HG02981 (cell line): Measurements from ENCODE around the gene EGR2.
A peak's percentile ranks its signal among the peaks of the same experiment; 100 is the strongest.

Experiments used
- ATAC-seq: cut with Tn5 transposase; IDR thresholded peaks from one replicate; pipeline ENCODE4 v1.9.1; 2021; ENCODE audit warnings: mild to moderate bottlenecking, moderate library complexity; ENCODE audit not compliant: unreplicated experiment

The EGR2 gene

DNA sequence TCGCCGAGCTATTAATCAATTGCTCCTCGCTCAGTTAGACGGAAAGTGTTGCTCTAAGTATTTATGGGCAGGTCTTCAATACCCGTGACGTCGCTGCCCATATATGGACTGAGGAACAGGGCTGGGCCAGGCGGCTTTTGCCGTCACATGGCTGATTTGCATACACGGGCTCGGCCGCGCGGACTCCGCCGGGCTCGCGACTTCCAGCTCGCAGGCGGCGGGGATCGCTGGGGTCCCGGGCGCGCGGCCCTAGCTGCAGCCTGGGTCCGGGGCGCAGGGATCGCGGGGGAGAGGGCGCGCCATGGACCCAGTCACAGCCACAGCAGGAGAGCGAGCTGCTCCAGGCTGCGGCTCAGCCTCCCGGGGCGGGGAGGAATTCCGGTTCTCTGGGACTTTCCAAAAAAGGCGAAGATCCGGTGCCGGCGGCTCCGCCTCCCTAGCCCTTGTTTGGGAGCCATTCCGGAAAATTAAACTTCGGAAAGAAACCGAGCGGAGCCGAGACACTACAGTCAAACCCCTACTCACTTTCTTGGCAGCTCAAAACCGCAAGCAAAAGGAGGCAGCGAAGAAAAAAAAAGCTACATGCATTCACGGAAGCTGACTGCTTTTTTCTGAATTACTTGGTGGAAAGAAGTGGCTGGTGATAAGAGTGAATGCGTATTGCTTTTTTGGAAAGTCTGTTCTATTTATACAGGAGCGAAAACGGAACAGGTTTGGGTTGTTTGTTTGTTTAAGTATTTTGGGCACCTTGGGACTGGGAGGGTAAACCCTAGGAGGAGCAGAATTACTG lies at the start of gene EGR2:
EGR2 (minus strand) TSS at position 36 of the 790 bp plus-strand sequence. CDS start 337 bp downstream, outside the sequence.
- peak; percentile 77 for ATAC-seq

DNA sequence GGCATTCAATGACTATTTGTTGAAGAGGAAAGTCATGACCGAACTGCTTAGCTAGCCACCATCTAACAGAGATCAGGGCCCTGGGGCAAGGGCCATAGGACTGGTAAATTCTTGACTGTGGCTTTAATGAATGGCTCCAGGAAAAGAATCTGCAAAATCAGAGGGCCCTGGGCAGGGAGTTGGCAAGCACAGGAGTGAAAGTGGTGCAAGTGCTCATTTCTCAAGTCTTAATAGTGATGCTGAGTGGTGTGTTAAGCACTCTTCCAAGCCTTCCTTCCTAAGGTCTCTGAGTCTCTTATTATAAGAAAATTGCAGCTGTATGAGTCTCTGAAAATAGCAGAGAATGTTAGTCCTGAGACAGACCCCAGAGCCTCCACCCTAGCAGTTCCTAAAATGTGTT lies 46.3 kb upstream of the EGR2 start:
- no peak for ATAC-seq

DNA sequence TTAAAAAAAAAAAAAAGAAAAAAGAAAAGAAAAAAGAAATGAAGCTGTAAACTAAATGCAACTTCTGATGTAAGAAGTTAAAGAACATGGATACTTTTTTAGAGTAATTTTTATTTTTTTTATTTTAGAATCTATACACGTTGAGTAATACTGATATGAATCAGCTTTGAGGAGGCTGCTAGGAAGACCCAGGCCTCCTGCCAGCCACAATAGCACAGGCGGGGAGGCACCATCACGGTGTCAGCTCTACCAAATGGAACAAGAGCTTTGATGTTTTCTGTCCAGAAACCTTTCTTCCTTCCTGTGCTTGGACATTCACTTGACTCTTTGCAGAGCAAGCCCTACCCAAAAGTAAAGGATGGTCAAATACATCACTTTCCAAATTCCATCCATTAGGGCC lies 45.3 kb upstream of the EGR2 start:
- ATAC-seq = no peak

DNA sequence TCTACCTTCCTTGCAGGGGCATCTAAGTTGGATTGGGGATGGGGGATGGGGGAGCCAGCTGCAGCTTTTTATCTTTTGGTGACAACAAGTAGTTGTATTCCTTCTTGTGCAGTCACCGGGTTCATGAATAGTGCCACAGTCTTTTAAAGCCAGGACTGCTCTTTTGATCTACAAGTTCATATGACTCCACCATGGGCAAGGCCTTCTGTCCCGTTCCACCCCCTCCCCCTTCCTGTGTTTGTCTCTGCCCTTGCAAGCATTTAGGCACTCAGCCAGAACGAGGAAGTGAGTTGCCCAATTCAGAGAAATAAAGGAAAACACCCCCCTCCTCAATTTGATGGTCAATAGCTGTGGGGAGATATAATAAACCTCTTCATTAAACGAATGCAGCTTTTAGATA lies 44.8 kb upstream of the EGR2 start:
- no peak for ATAC-seq

DNA sequence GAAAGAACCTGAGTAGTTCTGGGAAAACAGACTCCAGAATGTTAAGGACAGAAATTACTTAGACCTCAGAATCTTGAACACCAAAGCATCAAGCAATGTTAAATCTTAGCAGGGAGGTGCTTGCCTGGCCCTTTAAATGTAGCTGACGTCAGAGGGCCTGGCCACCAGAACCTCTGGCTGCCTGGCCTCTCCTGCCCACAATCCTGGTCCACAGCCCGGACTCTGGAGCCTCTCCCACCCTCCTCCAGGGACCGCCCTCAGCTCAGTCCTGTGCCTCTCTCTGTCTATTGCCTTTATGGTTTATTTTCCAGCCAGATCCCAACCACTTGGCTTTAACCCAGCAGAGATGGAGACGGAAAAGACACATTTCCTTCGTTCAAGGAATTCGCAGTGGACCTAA lies 42.2 kb upstream of the EGR2 start:
- ATAC-seq = no peak

DNA sequence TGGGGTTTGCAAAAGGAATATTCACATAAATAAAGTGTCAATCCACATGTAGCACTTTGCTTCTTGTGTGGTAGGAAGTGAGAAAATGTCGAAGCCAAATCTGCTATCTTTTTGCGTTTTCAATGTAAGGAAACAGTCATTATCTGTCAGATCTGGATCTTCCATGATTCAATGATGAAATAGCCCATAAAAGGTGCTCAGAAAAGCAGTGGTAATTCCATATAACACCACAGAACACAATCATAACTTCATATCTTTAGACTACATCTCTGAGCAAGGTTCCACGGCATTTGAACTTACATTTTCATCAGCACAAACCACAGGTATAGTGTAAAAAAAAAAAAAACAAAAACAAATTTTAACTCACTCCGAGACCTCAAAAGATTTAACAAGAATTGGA lies 39.9 kb upstream of the EGR2 start:
- ATAC-seq = no peak

DNA sequence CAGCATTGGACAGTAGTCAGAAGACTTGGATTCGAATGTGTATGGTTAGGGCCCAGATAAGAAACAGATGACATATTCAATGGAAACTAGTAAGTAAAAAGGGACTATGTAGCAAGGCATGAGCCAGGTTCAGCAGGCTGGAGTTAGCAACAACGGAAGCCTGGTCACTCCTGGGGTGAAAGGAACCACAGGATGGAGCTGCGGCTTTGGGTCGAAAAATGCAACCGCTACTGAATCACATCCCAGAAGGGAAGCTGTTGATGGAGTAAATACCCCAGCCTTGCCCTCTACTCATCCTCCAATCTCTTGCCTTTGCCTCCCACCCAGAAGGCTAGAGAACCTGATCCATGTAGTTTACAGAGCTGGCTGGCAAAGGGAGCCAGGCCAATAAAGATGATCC lies 37.5 kb upstream of the EGR2 start:
- peak; percentile 30 for ATAC-seq

DNA sequence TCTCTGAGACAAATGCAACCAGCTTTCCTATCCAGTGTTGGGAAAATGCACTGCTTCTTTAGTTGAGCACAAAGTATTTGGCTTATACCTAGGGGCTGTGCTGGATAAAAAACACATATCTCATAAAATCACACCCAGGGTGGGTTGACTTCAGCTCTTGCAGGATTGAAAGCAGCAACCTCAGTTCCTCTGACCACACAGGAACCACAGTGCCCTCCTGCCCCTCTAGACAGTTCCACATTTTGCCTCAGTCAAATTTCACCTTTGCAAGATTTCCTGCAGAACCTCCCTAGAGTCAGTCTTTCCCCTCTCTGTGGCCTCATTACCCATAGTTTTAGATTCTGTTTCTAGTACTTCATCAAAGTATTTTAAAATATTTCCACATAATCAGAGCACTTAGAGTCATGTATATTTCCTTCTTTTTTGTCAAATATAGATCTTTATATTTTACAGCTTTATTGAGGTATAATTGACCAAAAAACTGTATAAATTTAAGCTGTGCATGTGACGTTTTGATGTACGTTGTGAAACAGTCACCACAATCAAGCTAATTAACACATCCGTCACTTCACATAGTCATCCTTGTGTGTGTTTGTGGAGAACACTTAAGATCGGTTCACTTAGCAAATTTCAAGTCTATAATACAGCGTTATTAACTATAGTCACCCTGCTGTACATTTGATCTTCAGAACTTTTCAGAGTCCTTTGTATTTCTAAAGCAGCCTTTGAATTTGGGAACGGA lies 37.0 kb upstream of the EGR2 start:
- peak; percentile 68 for ATAC-seq

DNA sequence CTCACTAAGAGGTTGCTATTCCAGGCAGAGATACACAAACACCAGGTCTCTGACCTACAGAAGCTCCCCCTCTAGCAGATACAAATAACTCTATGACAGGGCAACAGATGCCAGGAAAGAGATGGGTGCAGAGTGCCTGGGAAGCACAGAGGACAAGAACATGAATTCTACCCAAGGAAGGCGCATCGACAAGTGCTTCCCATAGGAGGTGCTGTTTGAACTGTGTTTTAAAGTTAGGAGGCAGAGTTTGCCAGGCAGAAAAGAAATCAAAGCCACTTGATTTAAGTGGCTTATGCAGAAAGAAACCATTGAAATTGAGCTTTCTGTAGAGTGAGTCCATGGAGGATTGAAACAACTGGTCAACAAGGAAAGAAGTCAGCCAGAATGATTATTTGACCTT lies 35.3 kb upstream of the EGR2 start:
- ATAC-seq = no peak

DNA sequence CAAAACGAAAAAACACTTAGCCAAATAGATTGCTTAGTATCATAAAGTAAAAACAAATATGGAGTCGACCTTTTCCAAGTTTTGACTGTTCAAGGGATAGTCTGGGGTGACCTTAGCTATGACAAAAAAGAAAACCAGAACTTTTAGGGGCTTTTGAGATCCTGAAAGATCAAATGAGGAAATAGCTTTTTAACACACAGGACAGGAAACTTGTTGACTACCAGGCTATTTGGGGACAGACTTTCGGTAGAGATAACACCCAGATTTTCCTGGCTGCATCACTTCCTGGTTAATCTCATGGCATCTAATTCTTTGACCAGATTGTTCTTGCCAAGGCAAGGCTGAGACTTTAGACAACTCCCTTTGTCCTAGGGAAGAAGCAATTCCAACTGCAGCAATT lies 34.5 kb upstream of the EGR2 start:
- no peak for ATAC-seq

DNA sequence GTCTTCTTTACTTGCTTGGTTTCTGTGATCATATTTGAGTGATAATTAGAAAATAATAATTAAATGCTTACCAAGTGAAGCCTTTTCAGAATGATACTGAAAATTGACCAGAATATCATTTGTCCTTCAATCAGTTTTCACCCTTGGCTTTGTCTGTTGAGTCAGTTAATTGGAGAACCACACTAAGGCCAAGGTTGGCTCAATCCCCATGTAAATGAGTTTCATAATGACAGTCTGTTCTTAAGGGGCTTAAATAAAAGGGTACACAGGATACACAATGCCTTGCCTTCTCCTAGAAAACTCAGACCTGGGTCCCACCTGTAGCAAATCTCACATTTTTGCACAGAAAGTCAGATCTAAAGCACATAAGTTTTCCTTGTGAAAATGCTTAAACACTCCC lies 31.3 kb upstream of the EGR2 start:
- no peak for ATAC-seq

DNA sequence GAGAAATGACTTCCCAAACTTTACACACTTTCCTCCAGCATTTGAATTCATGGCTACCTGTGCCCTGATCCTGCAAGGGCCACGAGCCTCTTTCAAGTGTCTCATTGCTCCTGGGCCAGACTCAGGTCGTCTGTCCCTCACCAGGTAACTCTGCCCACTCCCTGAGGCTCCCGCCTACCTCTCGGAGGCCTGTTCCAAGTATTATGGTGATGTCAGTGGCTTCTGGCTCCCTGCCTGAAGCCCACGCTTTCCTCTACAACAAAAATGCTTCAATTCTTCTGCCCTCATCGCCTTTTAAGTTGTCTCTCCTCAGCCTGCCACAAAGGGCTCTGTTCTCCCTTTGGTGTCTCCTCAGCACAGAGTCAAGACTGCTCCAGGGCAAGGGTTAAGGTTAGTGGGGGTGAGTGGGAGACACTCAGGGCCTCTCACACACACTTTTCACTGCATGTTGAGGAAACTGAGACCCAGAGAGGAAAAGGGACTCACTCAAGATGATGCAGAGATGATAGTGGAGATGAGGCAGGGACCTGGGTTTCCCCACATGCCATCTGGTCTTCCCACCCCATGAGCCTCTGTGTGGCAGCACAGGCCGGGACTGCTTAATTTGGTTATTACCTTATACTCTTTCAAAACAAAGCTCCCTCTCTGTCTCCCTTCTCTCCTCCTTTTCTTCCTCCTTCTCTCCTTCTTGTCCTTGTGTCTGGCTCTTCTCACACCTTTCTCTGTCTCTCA lies 28.3 kb upstream of the EGR2 start:
- no peak for ATAC-seq

DNA sequence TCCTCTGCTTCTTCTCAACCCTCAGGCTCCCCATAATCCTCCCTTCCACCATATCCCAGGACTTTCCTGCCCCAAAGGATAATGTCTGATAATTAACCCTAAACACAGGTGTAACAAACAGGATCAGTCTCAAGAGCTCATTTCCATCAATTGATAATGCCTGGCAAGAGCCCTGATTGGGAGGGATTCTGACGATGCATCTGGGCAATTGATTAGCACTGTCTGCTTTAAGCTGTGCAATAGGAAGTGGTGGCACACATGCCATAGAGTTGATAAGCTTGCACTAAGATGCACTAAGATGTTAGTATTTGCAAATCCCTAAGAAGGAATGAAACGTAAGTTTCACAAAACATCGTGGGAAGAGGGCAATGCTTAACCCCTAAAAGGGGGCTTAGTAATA lies 27.4 kb upstream of the EGR2 start:
- ATAC-seq = no peak

DNA sequence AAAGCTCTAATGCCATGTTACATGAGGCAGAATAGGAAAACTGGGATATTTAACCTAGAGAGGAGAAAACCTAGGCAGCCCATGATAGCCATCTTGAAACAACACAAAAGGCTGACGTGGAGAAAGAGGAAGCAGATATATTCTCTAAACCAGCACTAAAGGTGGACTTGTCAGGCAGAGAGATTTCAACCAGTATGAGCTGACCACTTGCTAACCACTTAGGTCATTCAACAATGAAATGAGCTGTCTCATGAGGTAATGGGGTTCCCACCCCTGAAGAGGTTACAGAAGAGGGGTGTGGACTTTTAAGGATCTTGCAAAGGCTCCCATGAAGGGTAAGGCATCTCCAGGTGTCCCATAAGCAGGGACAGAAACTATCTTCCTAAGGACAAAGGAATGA lies 26.8 kb upstream of the EGR2 start:
- no peak for ATAC-seq

DNA sequence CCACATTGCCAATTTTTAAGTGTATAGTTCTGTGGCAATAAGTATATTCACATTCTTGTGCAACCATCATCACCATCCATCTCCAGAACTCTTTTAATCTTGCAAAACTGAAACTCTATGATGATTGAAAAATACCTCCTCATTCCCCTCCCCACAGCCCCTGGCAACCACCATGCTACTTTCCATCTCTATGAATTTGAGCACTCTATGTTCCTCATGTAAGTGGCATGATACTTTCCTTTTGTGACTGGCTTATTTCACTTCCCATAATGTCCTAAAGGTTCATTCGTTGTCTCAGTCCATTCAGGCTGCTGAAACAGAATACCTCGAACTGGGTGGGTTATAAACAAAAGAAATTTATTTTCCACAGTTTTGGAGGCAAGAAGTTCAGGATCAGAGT lies 23.4 kb upstream of the EGR2 start:
- ATAC-seq = no peak

DNA sequence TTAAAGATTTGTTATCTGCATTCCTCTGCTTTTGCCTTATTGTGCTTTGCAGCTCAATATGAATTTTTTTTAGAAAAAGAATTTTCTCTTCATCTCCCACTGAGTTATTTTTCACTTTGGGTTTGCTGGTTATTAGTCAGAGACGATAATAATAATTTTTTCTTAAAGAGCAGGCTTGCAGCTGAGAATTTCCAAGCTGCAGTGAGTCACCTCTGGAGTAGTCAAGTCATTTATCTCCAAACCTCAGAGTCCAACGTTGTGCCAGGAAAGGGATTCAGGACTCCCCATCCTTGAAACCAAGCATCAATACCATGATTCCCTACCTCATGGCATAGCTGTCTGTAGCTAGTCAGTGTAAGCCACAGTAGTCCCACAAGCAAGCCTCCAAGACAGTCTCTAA lies 15.2 kb upstream of the EGR2 start:
- no peak for ATAC-seq

DNA sequence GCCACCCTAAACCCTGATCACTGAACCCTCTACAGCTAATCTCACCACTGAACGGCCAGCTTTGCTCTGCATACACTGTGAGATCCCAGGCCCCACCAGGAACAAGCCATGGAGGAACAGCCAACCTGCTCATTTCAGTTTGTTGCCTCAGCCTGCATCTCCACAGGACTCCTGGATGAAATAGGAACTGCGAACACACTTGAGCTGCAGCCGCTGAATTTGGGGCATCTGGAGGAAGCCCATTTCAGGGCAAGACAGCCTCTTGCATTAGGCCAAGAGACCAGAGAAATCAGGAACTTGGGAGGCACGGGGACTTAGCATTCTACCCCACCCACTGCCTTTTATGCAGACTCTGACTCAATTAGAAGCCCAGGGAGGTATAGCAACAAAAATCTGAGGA lies 14.5 kb upstream of the EGR2 start:
- ATAC-seq = no peak

DNA sequence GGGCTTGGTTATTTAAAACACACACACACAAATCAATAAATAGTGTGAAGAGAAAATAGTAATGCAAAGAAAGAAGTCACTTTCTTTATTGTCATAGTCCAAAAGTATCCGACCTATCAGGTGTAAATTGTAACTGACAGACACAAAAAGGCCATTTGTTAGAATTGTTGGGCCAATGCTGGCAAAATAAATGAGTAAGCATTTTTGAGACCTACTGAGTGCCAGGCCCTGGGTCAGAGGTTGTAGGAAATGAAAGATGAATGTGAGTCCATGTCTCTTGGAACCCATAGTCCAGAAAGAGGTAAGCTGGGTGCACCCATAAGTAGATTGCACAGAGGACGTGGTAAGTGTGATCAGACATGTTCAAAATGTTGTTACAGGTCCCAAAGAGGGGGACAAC lies 13.5 kb upstream of the EGR2 start:
- ATAC-seq = no peak

DNA sequence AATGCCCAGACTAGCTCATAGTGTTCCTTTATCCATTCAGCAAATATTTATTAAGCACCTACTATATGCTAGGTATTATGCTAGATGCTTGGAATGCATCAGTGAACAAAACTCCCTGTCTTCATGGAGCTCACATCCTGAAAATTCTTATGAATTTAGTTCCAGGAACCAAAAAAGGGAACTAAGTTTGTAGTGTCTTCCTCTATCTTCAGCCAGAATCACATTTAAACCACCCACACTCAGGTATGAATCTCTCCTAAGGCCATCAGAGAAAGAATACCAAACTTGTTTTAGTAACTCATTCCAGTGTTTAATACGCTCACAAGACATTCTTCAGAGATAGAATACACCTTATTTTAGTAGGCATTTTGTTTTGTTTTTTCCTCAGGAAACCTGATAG lies 10.1 kb upstream of the EGR2 start:
- no peak for ATAC-seq

DNA sequence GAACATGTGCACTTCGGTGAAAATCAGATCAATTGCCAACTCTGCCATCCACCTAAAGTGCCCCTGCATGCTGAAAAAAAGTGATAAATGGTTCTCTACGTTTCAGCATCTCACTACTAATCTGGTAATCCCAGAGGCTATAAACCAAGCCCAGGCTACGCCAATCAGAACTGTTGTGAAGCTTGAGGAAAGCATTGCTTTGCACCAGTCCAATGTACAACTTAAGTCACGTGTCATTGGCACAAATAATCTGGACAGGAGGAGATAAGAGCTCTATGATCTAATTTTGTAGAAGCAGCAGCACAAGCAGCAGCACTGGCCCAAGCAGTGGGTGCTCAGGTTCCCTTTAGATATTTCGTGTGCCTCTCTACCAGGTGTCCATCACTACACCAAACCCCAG lies 4.4 kb upstream of the EGR2 start:
- no peak for ATAC-seq

DNA sequence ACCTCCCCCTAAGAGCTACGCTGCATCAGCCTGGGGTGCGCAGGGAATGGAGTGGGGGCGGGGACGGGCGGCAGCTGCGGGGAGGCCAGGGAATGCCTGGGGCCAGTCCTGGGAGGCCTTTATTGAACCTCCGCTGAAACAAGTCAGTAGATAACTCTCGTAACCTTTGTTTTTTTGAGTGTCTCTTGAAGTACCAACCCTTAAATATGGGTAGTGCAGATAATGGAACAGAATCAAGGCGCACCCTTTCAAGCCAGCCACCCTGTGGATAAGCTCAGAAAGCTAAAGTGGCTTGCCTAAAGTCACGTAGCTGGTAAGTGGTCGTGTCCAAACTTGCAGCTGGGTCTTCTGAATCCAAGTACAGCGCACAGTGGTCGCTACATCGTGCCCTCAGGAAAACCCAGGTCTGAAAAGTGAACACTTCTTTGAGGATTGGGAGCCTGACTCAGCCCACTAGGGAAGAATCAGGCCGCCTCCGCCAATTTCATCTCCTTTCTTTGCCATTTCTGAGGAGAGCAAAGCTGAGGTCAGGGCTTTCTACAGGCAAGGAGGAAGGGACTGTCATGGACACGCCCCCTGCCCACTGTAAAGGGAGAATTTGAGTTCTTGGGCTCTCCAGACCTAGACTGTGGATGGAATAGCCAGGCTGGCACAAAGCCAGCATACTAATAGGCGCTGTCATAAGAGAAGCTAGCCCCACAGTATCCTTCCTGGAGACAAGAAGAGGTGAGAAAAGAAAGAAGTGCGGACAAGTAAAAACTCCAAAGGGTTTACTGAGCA lies 3.2 kb upstream of the EGR2 start:
- ATAC-seq = no peak
